Measurements from ENCODE around the gene GDF15. TPM values are rescaled to one million over a fixed set of nuclear protein-coding genes. Genes with fewer than 3 reads are reported as not detected.
"Not testable (repeated sequence)": the region's sequence is repeated elsewhere in the genome, so short reads cannot be mapped to it uniquely, and the experiment has no call there.

GDF15 gene
- total RNA-seq, 1 experiment from 2014 or later, result 56.6 TPM

- peaks cover 65% of the 10 kb centered on the region for H3K36me3 Mint-ChIP-seq (ENCODE audit: insufficient read depth, unreplicated experiment)
- CTCF ChIA-PET, result no interaction called here
- H3K4me3 Mint-ChIP-seq (ENCODE audit: low read depth, unreplicated experiment), result no peak overlapping the region
- no peak overlapping the region for H3K27ac Mint-ChIP-seq (ENCODE audit: unreplicated experiment)
- H3K4me1 Mint-ChIP-seq (ENCODE audit: low read depth, unreplicated experiment), result peaks cover 24% of the 10 kb centered on the region
- DNase-seq, result no peak
- intact Hi-C loops (cut with micrococcal nuclease; ENCODE audit: unreplicated experiment), result no loop called here
- BruUV-seq (replicated peaks), result no TSS peak
- no peaks in the 10 kb centered on the region for H3K27me3 Mint-ChIP-seq (ENCODE audit: unreplicated experiment)
- TF ChIP-seq CTCF (IDR thresholded peaks at IDR 0.05; ENCODE audit: unreplicated experiment), result no peak
- no peaks in the 10 kb centered on the region for H3K9me3 Mint-ChIP-seq (ENCODE audit: low read depth, unreplicated experiment)
Measured at GRCh38 chr19:18361646-18362045, 24.3 kb upstream of the GDF15 start.

GRCh38 chr19:18362934-18363542 is 22.9 kb upstream of the GDF15 start:
- H3K9me3 Mint-ChIP-seq (ENCODE audit: low read depth, unreplicated experiment), result no peaks in the 10 kb centered on the region
- DNase-seq, result no peak
- CTCF ChIA-PET, result no interaction called here
- H3K27me3 Mint-ChIP-seq (ENCODE audit: unreplicated experiment), result no peaks in the 10 kb centered on the region
- TF ChIP-seq CTCF (IDR thresholded peaks at IDR 0.05; ENCODE audit: unreplicated experiment), result no peak
- intact Hi-C loops (cut with micrococcal nuclease; ENCODE audit: unreplicated experiment), result no loop called here
- peaks cover 17% of the 10 kb centered on the region for H3K4me1 Mint-ChIP-seq (ENCODE audit: low read depth, unreplicated experiment)
- BruUV-seq (replicated peaks), result no TSS peak
- no peak overlapping the region for H3K27ac Mint-ChIP-seq (ENCODE audit: unreplicated experiment)
- no peak overlapping the region for H3K4me3 Mint-ChIP-seq (ENCODE audit: low read depth, unreplicated experiment)
- H3K36me3 Mint-ChIP-seq (ENCODE audit: insufficient read depth, unreplicated experiment), result peaks cover 60% of the 10 kb centered on the region

GRCh38 chr19:18363787-18364186 is 22.2 kb upstream of the GDF15 start:
- Mint-ChIP-seq H3K36me3 (ENCODE audit: insufficient read depth, unreplicated experiment) (peaks cover 53% of the 10 kb centered on the region), H3K27ac (ENCODE audit: unreplicated experiment) (no peak overlapping the region), H3K4me1 (ENCODE audit: low read depth, unreplicated experiment) (peaks cover 17% of the 10 kb centered on the region), H3K4me3 (ENCODE audit: low read depth, unreplicated experiment) (no peak overlapping the region), H3K27me3 (ENCODE audit: unreplicated experiment) (no peaks in the 10 kb centered on the region), H3K9me3 (ENCODE audit: low read depth, unreplicated experiment) (no peaks in the 10 kb centered on the region)
- TF ChIP-seq CTCF (IDR thresholded peaks at IDR 0.05; ENCODE audit: unreplicated experiment), result no peak
- no TSS peak for BruUV-seq (replicated peaks)
- intact Hi-C loops (cut with micrococcal nuclease; ENCODE audit: unreplicated experiment), result no loop called here
- CTCF ChIA-PET, result interaction anchor here (0.9 kb wide), 2 partner anchors 12 to 84 kb away, joined by 3 to 5 read pairs; no protein-coding TSS in a partner anchor
- DNase-seq, result no peak

- H3K4me1 Mint-ChIP-seq (ENCODE audit: low read depth, unreplicated experiment), result peaks cover 17% of the 10 kb centered on the region
- H3K27me3 Mint-ChIP-seq (ENCODE audit: unreplicated experiment); H3K9me3 Mint-ChIP-seq (ENCODE audit: low read depth, unreplicated experiment); intact Hi-C loops (cut with micrococcal nuclease; ENCODE audit: unreplicated experiment); DNase-seq: not testable (repeated sequence)
- TSS peak; percentile 100 for BruUV-seq (replicated peaks)
- peaks cover 49% of the 10 kb centered on the region for H3K36me3 Mint-ChIP-seq (ENCODE audit: insufficient read depth, unreplicated experiment)
- CTCF ChIA-PET, result interaction anchor here (0.6 to 0.9 kb wide), 4 partner anchors 12 to 84 kb away, joined by 3 to 5 read pairs (median 3); no protein-coding TSS in a partner anchor
- peak overlapping the region; percentile 41 for H3K4me3 Mint-ChIP-seq (ENCODE audit: low read depth, unreplicated experiment)
- H3K27ac Mint-ChIP-seq (ENCODE audit: unreplicated experiment), result peak overlapping the region; percentile 86
Measured at GRCh38 chr19:18364277-18364825, 21.6 kb upstream of the GDF15 start.
